ENCODE results near the gene PGAP2. TPM values are rescaled to one million over a fixed set of nuclear protein-coding genes. Genes with fewer than 3 reads are reported as not detected.

The PGAP2 gene
- total and polyA plus RNA-seq, 2 of the 4 experiments (the other 2 are of a cell fraction), result 10.6 to 31.3 TPM

- BruUV-seq (replicated peaks), result TSS peak; percentile 39
- dilution Hi-C loops (cut with HindIII; ENCODE audit: low sequenced_read_pairs, unreplicated experiment), result no loop called here
These were observed 13.0 kb upstream of the PGAP2 start for GRCh38 chr11:3795131-3796001.

More at GRCh38 chr11:3795131-3796001, 13.0 kb upstream of the PGAP2 start:
- H3K14ac ChIP-seq (replicated peaks; ENCODE audit: low read depth, low read length), result no peak overlapping the region
- H3K56ac ChIP-seq (ENCODE audit: extremely low read depth, insufficient read depth, low read length), result no peak overlapping the region
- in situ Hi-C loops (cut with MboI; ENCODE audit: low sequenced_read_pairs), result no loop called here
- H3K23ac ChIP-seq (ENCODE audit: low read depth, low read length), result peak overlapping the region; percentile 60; the same call in 1 of the 2 replicates
- H2BK15ac ChIP-seq (ENCODE audit: low read depth, low read length), result no peak overlapping the region
- H3K9me1 ChIP-seq (ENCODE audit: insufficient read depth, low read length), result 0 out of 2 replicates have a peak, but pooled peaks cover 4% of the 10 kb centered on the region
- ChIA-PET CTCF (no interaction called here), POLR2A (ENCODE audit: unreplicated experiment) (no interaction called here)
- TF ChIP-seq MAFK (IDR thresholded peaks at IDR 0.05; ENCODE audit: low read depth, low read length) (no peak), ELK1 (IDR thresholded peaks at IDR 0.05; ENCODE audit: borderline replicate concordance, low read depth, low read length) (no peak), RFX5 (IDR thresholded peaks at IDR 0.05; ENCODE audit: low read depth, low read length) (no peak), FOS (IDR thresholded peaks at IDR 0.05; ENCODE audit: low read depth, low read length) (no peak)
- H3K18ac ChIP-seq (ENCODE audit: low read depth, low read length), result no peak overlapping the region
- no CpG with 5 or more reads among the region's 8 CpGs for WGBS, 2 experiments (ENCODE audit: extremely low coverage in 2 of 2, insufficient read length in 1 of 2)
- H4K20me1 ChIP-seq (ENCODE audit: insufficient read depth, low read length), result peaks cover 49% of the 10 kb centered on the region
- H3K4me1 ChIP-seq (ENCODE audit: control insufficient read depth, insufficient read depth, low read length), result no peaks in the 10 kb centered on the region; the same call in 1 of the 2 replicates
- H3K27me3 ChIP-seq (ENCODE audit: control insufficient read depth, insufficient read depth, low read length), result no peaks in the 10 kb centered on the region
- H2BK20ac ChIP-seq (ENCODE audit: low read depth, low read length), result no peak overlapping the region
- H4K8ac ChIP-seq (ENCODE audit: low read depth in 2 of 2, low read length in 2 of 2), result no peak overlapping the region
- intact Hi-C loops (cut with micrococcal nuclease), result loop anchor here (5.0 kb wide), 1 partner anchor 47 kb away; the partner anchor contains the start of gene RHOG
- peaks cover 17% of the 10 kb centered on the region for H3K36me3 ChIP-seq (ENCODE audit: control insufficient read depth, insufficient read depth, low read length)
- H4K91ac ChIP-seq (ENCODE audit: insufficient read depth, low read depth, low read length), result no peak overlapping the region
- H2BK5ac ChIP-seq (ENCODE audit: low read depth, low read length, poor library complexity, severe bottlenecking), result no peak overlapping the region
- no peak overlapping the region for H2AK9ac ChIP-seq (replicated peaks; ENCODE audit: low read depth, low read length, poor library complexity)
- no peak overlapping the region for H4K5ac ChIP-seq (ENCODE audit: low read depth, low read length)
- H2AK5ac ChIP-seq (ENCODE audit: low read depth, low read length), result no peak overlapping the region
- H3K9ac ChIP-seq (ENCODE audit: low read depth, low read length), result no peak overlapping the region
- no peak overlapping the region for H3K27ac ChIP-seq (ENCODE audit: insufficient read depth, low read length)
- H3K79me1 ChIP-seq (ENCODE audit: low read depth in 1 of 2, low read length in 2 of 2), result peaks cover 4 to 23% of the 10 kb centered on the region in 2 experiments; a peak in 3 of 4 replicates
- H2AFZ ChIP-seq (replicated peaks; ENCODE audit: low read length, poor library complexity), result no peak overlapping the region
- no peaks in the 10 kb centered on the region for H3K9me3 ChIP-seq (ENCODE audit: control insufficient read depth, insufficient read depth, low read length)
- ATAC-seq (ENCODE audit: low read depth), result no peak
- H3K4ac ChIP-seq (ENCODE audit: low read depth, low read length), result no peak overlapping the region
- no peak for DNase-seq
- H3K4me2 ChIP-seq (ENCODE audit: low read depth, low read length), result peak overlapping the region; percentile 97
- 0 out of 2 replicates have a peak overlapping the region, but pooled peaks have one; percentile 74 for H3K4me3 ChIP-seq (ENCODE audit: insufficient read depth, low read depth, low read length)
- no peak overlapping the region for H2BK120ac ChIP-seq (ENCODE audit: low read depth, low read length)
